Measurements from ENCODE around the gene HOXC13.

DNA sequence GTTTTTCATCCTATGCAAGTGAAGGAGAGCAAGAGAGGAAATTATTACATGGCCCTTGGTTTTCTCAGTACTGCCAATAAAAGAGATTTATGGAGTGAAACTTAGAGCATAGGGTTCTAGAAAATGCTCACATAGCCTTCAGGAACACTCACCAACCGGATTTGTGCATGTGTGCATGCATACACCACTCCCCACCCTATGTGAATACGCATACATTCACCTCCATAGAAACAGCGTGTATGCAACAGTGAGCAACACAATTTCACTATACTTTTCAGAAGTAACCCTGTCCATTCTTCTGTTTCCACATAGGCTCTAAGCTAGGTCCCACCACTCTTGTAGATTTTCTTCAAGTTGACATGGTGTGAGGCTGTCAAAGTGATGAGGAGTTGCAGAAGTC lies 31.5 kb upstream of the HOXC13 start:
- TF ChIP-seq POLR2AphosphoS5 (IDR thresholded peaks at IDR 0.05; ENCODE audit: low read depth, low read length) (no peak), TAF1 (IDR thresholded peaks at IDR 0.05; ENCODE audit: borderline replicate concordance, insufficient read depth, low read length) (no peak), SIN3A (IDR thresholded peaks at IDR 0.05; ENCODE audit: borderline replicate concordance, insufficient read depth, low read length) (no peak), FOXP2 (optimal IDR thresholded peaks at IDR 0.05; ENCODE audit: borderline replicate concordance, extremely low read depth, extremely low read length, insufficient read depth) (no peak)
- TF ChIP-seq, protein P1, sequence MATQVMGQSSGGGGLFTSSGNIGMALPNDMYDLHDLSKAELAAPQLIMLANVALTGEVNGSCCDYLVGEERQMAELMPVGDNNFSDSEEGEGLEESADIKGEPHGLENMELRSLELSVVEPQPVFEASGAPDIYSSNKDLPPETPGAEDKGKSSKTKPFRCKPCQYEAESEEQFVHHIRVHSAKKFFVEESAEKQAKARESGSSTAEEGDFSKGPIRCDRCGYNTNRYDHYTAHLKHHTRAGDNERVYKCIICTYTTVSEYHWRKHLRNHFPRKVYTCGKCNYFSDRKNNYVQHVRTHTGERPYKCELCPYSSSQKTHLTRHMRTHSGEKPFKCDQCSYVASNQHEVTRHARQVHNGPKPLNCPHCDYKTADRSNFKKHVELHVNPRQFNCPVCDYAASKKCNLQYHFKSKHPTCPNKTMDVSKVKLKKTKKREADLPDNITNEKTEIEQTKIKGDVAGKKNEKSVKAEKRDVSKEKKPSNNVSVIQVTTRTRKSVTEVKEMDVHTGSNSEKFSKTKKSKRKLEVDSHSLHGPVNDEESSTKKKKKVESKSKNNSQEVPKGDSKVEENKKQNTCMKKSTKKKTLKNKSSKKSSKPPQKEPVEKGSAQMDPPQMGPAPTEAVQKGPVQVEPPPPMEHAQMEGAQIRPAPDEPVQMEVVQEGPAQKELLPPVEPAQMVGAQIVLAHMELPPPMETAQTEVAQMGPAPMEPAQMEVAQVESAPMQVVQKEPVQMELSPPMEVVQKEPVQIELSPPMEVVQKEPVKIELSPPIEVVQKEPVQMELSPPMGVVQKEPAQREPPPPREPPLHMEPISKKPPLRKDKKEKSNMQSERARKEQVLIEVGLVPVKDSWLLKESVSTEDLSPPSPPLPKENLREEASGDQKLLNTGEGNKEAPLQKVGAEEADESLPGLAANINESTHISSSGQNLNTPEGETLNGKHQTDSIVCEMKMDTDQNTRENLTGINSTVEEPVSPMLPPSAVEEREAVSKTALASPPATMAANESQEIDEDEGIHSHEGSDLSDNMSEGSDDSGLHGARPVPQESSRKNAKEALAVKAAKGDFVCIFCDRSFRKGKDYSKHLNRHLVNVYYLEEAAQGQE (IDR thresholded peaks at IDR 0.05; ENCODE audit: insufficient read depth in 1 of 2, low read depth in 2 of 2, low read length in 2 of 2), result no peak

Data from PFSK-1 (cell line).